SU-DHL-6 (cell line): ENCODE data around the gene LINGO3.

Experiments used
- CTCF ChIP-seq: fragments of 200-600 bp; sonication (generic); IDR thresholded peaks from one replicate; pipeline ENCODE4 v1.5.1; 2017; ENCODE audit warnings: antibody characterized with exemption, mild to moderate bottlenecking, low read length, moderate library complexity; ENCODE audit not compliant: insufficient read depth, poor library complexity, severe bottlenecking
- EZH2phosphoT487 ChIP-seq: fragments of 200-600 bp; sonication (generic), shearing (Covaris generic); conservative IDR thresholded peaks from 2 replicates; pipeline ENCODE4 v1.6.1; 2018; ENCODE audit warnings: mild to moderate bottlenecking, antibody characterized with exemption, low read length, moderate library complexity, mixed read lengths

GRCh38 chr19:2354670-2355069 is 46.7 kb upstream of the LINGO3 start:
- TF ChIP-seq CTCF (no peak), EZH2phosphoT487 (no peak)
